Nephron (organoid): ENCODE measurements around the gene NRP1.
A peak's percentile ranks its signal among the peaks of the same experiment; 100 is the strongest.

Source experiments
- H3K27ac Mint-ChIP-seq, 3 experiments: 2 replicates each; pipeline ENCODE4 v1.8.0; 2020; ENCODE audit warnings: mixed read lengths in 3 of 3, mild to moderate bottlenecking in 2 of 3, moderate library complexity in 1 of 3
- H3K27me3 Mint-ChIP-seq: 2 replicates; pipeline ENCODE4 v1.8.0; 2021; ENCODE audit warnings: low read depth, mild to moderate bottlenecking, moderate library complexity, mixed read lengths
- H3K36me3 Mint-ChIP-seq: 2 replicates; pipeline ENCODE4 v1.8.0; 2020; ENCODE audit warnings: low read depth, mixed read lengths
- H3K4me1 Mint-ChIP-seq: 2 replicates; pipeline ENCODE4 v1.8.0; 2020; ENCODE audit warnings: mixed read lengths
- H3K4me3 Mint-ChIP-seq, 3 experiments: 2 replicates each; pipeline ENCODE4 v1.8.0; 2020; ENCODE audit warnings: mild to moderate bottlenecking in 3 of 3, mixed read lengths in 3 of 3, moderate library complexity in 2 of 3
- H3K9me3 Mint-ChIP-seq: 2 replicates; pipeline ENCODE4 v1.8.0; 2020; ENCODE audit warnings: mixed read lengths
- TF ChIP-seq, protein P1 (sequence below), 3 experiments: fragments of 200-600 bp; sonication (generic); IDR thresholded peaks; one replicate each; pipeline ENCODE4 v1.5.0; 2021; ENCODE audit warnings: antibody characterized with exemption in 3 of 3; ENCODE audit not compliant: unreplicated experiment in 3 of 3

The NRP1 gene

DNA sequence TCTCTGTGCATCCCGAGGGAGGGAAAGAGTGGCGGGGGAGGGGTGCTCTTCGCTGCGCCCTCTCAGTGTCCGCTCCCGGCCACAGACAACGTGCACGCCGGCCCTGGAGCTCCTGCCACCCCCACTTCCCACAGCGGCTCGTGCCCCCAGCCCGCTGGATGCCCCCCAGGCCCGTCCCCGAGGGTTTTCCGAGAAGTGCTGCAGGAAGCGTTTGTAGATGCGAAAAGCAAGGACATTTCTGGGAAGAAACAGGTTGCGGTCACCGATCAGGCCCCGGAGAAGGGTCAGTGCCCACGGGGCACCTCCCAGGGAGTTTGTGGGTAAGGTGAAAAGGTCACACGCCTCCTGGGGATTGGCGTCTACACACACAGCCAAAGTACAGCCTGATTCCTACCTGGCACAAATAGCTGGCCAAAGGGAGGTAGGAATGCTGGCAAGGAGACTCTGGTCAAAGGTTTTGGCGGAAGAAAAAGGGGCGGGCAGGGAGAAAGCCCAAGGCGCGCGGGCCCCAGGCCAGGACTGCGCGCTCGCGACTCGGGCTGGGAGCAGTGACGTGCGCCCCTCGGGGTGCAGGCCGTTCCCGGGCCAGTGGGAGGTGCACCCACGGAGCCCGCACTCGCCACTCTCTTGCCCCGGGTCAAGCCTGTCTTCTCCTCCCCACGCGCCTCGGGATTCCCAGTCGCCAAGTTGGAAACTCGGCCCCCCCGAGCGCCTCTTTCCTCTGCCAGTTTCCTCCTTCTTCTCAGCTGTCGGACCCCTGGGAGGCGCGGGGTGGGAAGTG lies 1.5 kb upstream of the NRP1 start:
- H3K9me3 Mint-ChIP-seq: no peaks in the 10 kb centered on the region
- peaks cover 29% of the 10 kb centered on the region for H3K4me1 Mint-ChIP-seq
- H3K36me3 Mint-ChIP-seq: peaks cover 16% of the 10 kb centered on the region
- no peaks in the 10 kb centered on the region for H3K27me3 Mint-ChIP-seq
- TF ChIP-seq, protein P1, sequence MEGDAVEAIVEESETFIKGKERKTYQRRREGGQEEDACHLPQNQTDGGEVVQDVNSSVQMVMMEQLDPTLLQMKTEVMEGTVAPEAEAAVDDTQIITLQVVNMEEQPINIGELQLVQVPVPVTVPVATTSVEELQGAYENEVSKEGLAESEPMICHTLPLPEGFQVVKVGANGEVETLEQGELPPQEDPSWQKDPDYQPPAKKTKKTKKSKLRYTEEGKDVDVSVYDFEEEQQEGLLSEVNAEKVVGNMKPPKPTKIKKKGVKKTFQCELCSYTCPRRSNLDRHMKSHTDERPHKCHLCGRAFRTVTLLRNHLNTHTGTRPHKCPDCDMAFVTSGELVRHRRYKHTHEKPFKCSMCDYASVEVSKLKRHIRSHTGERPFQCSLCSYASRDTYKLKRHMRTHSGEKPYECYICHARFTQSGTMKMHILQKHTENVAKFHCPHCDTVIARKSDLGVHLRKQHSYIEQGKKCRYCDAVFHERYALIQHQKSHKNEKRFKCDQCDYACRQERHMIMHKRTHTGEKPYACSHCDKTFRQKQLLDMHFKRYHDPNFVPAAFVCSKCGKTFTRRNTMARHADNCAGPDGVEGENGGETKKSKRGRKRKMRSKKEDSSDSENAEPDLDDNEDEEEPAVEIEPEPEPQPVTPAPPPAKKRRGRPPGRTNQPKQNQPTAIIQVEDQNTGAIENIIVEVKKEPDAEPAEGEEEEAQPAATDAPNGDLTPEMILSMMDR (IDR thresholded peaks at IDR 0.05; ENCODE audit: unreplicated experiment in 3 of 3): no peak
- H3K27ac Mint-ChIP-seq: peak overlapping the region; percentile 93 to 98 (median 96)
- H3K4me3 Mint-ChIP-seq: peak overlapping the region; percentile 88 to 97 (median 92)

DNA sequence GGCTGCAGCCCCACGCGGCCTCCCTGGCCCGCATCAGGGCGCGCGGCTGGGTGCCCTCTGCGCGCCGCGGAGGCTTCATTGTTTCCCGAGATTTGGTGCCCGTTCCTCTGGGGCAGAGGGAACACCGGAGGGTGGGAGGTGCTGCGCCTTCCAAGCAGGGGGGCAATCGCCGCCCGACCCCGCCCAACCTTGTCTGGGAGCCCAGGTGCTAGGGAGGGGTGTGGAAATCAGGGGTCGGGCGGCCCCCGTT lies 1.0 kb upstream of the NRP1 start:
- H3K27ac Mint-ChIP-seq: peak overlapping the region in 2 of 3 experiments; percentile 96 to 98
- no peaks in the 10 kb centered on the region for H3K9me3 Mint-ChIP-seq
- no peaks in the 10 kb centered on the region for H3K27me3 Mint-ChIP-seq
- H3K36me3 Mint-ChIP-seq: peaks cover 19% of the 10 kb centered on the region
- peaks cover 28% of the 10 kb centered on the region for H3K4me1 Mint-ChIP-seq
- H3K4me3 Mint-ChIP-seq: peak overlapping the region; percentile 88 to 97 (median 92)
- TF ChIP-seq, protein P1 (IDR thresholded peaks at IDR 0.05; ENCODE audit: unreplicated experiment in 3 of 3): no peak

DNA sequence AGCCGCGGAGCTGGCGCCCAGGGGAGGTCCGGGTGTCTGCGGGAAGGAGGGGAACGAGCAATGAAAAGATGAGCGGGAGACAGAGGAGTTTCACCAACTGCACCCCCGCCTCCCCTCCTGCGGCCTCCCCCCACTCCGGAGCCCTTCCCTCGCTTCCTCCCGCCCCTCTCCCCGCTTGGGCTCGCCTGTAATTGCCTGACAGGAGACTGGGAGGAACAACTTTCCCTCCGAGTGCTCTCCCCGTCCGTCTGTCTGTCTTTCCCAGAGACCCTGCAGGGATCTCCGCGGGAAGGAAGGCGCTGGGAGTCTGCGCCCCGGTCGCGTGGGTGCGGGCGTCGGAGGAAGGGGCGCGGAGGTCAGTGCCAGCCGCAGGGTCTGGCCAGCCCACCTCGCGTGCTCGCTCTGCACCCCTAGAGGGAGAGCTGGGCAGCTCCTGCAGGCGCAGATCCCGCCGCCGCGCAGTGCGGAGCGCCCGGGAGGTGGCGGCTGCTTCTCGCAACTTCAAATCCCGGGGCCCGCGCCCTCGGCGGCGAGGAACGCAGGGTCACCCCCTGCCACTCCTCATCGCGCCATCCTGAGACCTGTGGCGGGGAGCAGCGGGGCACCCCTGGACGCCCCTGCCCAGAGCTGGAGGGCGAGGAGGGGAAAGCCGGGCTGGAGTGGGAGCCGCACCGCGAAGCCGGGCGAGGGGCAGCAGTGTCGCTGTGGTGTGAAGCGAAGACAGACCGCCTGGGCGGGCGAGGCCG lies 511 bp upstream of the NRP1 start:
- peaks cover 24% of the 10 kb centered on the region for H3K36me3 Mint-ChIP-seq
- TF ChIP-seq, protein P1 (IDR thresholded peaks at IDR 0.05; ENCODE audit: unreplicated experiment in 3 of 3): peak; percentile 59 to 65 (median 61)

DNA sequence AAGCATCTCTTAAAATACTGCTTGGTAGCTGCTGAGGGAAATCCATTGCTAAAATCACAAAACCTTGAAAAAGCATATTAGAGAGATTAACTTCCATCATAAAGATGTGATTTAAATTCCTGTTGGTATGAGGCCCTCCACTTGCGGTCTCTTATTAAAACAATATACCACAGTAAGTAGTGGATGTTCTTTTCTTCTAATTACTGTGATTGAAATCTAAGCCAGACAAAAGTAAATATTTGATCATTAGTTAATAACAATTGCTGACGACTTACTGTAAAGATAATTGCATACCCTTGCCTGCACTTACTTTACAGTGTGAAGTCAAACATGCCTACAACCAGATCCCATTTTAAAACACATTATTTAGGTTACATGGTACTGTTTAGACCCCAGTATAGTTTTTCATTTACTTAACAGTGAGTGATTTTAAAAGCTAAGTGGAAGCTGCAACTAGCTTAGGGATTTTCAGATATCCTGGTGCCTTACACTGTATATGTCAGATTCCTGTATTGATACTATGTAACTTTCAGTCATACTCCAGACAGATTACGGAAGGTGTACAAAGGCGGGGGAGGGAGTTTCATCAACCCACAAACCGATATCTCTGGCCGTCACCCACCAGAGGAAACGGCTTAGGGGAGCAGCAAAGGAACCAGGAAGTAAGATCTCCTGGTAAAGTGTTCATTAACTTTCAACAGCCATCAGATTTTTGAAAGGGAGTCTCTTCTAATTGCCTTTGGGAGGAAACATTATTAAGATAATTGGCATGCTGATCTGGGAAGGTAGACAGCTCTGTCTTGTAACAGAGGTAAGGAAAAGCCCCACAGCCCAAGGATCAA lies 986 bp downstream of the NRP1 start:
- Mint-ChIP-seq H3K27me3 (no peaks in the 10 kb centered on the region), H3K4me1 (peaks cover 30% of the 10 kb centered on the region), H3K36me3 (peaks cover 39% of the 10 kb centered on the region), H3K4me3 (peak overlapping the region; percentile 88 to 97 (median 92)), H3K9me3 (no peaks in the 10 kb centered on the region), H3K27ac (peak overlapping the region; percentile 96 to 98 (median 98))
- TF ChIP-seq, protein P1 (IDR thresholded peaks at IDR 0.05; ENCODE audit: unreplicated experiment in 3 of 3): no peak

More for the DNA sequence above, 511 bp upstream of the NRP1 start:
- Mint-ChIP-seq H3K27me3 (no peaks in the 10 kb centered on the region), H3K27ac (peak overlapping the region; percentile 96 to 98 (median 98)), H3K4me1 (peaks cover 28% of the 10 kb centered on the region), H3K4me3 (peak overlapping the region; percentile 88 to 97 (median 92)), H3K9me3 (no peaks in the 10 kb centered on the region)

DNA sequence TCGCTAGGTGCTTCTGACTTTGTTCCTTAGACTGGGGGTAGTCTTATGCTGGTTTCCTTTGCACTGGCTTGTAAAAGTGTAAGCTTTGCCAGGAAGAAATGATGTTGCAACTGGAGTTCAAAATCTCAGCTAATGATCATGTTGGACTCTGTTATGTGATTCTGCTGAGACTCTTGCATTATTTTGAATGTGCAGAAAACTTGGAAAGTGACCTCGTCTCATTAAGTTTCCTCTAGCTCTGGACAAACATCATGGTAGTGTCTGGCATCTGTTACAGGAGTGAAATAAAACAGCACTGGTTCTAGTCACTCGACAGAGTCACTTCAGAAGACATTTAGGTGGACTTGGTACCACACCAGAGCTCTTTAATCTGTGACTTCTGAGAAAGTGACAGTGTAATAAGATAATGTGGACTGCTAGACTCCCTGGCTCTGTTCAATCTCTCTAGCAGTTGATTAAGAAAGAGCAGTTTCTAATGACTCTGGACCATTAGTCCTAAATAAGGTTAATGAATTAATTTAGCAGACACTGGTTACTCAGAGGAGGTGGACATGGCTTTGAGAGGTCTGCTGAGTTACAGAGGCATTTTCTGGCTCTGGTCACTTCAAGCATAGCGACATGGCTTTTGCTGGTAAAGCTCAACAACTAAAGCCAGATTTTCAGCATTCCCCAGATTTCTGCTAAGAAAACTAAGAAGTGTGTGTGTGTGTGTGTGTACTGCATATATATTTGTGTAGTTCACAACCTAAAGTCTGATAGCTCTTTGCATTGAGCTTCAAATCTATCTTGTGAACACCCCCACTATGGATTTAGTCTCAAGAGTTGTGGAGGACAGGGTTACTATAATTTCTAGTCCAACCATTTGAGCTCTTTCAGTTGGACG lies 2.0 kb downstream of the NRP1 start:
- peaks cover 29% of the 10 kb centered on the region for H3K4me1 Mint-ChIP-seq
- peaks cover 49% of the 10 kb centered on the region for H3K36me3 Mint-ChIP-seq
- H3K27me3 Mint-ChIP-seq: no peaks in the 10 kb centered on the region
- H3K9me3 Mint-ChIP-seq: no peaks in the 10 kb centered on the region
- TF ChIP-seq, protein P1 (IDR thresholded peaks at IDR 0.05; ENCODE audit: unreplicated experiment in 3 of 3): no peak
- H3K4me3 Mint-ChIP-seq: peak overlapping the region; percentile 88 to 97 (median 92)
- peak overlapping the region; percentile 96 to 98 (median 98) for H3K27ac Mint-ChIP-seq
